Neuronal stem cell (in vitro differentiated cells): Measurements from ENCODE around the gene TBL2.
"Not testable (repeated sequence)": the region's sequence is repeated elsewhere in the genome, so short reads cannot be mapped to it uniquely, and the experiment has no call there.

ENCODE experiments used
- DNase-seq: peaks from one replicate; pipeline ENCODE4 v3.0.0-alpha.2; 2013; ENCODE audit warnings: low spot score
- H2AFZ ChIP-seq: one replicate; pipeline ENCODE4 v1.6.1; 2013; ENCODE audit warnings: mild to moderate bottlenecking, low read length, inconsistent platforms
- H2AK5ac ChIP-seq: 2 replicates; pipeline ENCODE4 v1.6.1; 2013; ENCODE audit warnings: low read depth, mild to moderate bottlenecking, inconsistent platforms, low read length, moderate library complexity, mixed read lengths
- H2BK120ac ChIP-seq: 2 replicates; pipeline ENCODE4 v1.6.1; 2013; ENCODE audit warnings: low read depth, mild to moderate bottlenecking, inconsistent platforms, low read length, moderate library complexity, mixed read lengths
- H2BK12ac ChIP-seq: one replicate; pipeline ENCODE4 v1.6.1; 2013; ENCODE audit warnings: low read length, inconsistent platforms
- H2BK15ac ChIP-seq: 2 replicates; pipeline ENCODE4 v1.6.1; 2013; ENCODE audit warnings: mild to moderate bottlenecking, low read length, inconsistent platforms, mixed read lengths
- H2BK5ac ChIP-seq: one replicate; pipeline ENCODE4 v1.6.1; 2013; ENCODE audit warnings: inconsistent platforms, mild to moderate bottlenecking, low read length, moderate library complexity
- H3K14ac ChIP-seq: one replicate; pipeline ENCODE4 v1.6.1; 2013; ENCODE audit warnings: low read length, inconsistent platforms
- H3K18ac ChIP-seq: 2 replicates; pipeline ENCODE4 v1.6.1; 2013; ENCODE audit warnings: low read length, inconsistent platforms
- H3K23ac ChIP-seq: 2 replicates; pipeline ENCODE4 v1.6.1; 2013; ENCODE audit warnings: low read depth, mild to moderate bottlenecking, mixed read lengths, low read length, inconsistent platforms; ENCODE audit not compliant: poor library complexity
- H3K27ac ChIP-seq: replicated peaks from 3 replicates; pipeline ENCODE4 v1.5.1; 2013; ENCODE audit warnings: low read length, inconsistent platforms
- H3K27me3 ChIP-seq, 3 experiments: 2 replicates each; pipeline ENCODE4 v1.6.1; 2013; ENCODE audit warnings: low read length in 3 of 3, mild to moderate bottlenecking in 2 of 3, inconsistent platforms in 1 of 3, low read depth in 1 of 3, mixed read lengths in 1 of 3, moderate library complexity in 1 of 3; ENCODE audit not compliant: control insufficient read depth in 3 of 3, insufficient read depth in 3 of 3
- H3K36me3 ChIP-seq, 2 donors: replicated peaks in 1 of 2; 2 replicates each; pipeline ENCODE4 v1.6.1; 2013; ENCODE audit warnings: low read length in 2 of 2; ENCODE audit not compliant: control insufficient read depth in 2 of 2, insufficient read depth in 2 of 2
- H3K4ac ChIP-seq: 2 replicates; pipeline ENCODE4 v1.6.1; 2013; ENCODE audit warnings: inconsistent platforms, mild to moderate bottlenecking, low read length, moderate library complexity
- H3K4me1 ChIP-seq, 2 donors: 1 replicate in 1 of 2; 2 replicates in 1 of 2; pipeline ENCODE4 v1.6.1; 2013; ENCODE audit warnings: low read length in 2 of 2, low read depth in 1 of 2; ENCODE audit not compliant: control insufficient read depth in 2 of 2, insufficient read depth in 1 of 2
- H3K4me2 ChIP-seq: one replicate; pipeline ENCODE4 v1.6.1; 2013; ENCODE audit warnings: mild to moderate bottlenecking, low read length, inconsistent platforms; ENCODE audit not compliant: insufficient read depth, poor library complexity, severe bottlenecking
- H3K4me3 ChIP-seq, 2 donors: 2 replicates each; pipeline ENCODE4 v1.5.1; 2013; ENCODE audit warnings: low read length in 2 of 2, mild to moderate bottlenecking in 2 of 2, inconsistent platforms in 1 of 2, moderate library complexity in 1 of 2
- H3K79me1 ChIP-seq: one replicate; pipeline ENCODE4 v1.6.1; 2013; ENCODE audit warnings: low read depth, mild to moderate bottlenecking, inconsistent platforms, low read length, moderate library complexity
- H3K9ac ChIP-seq: one replicate; pipeline ENCODE4 v1.6.1; 2013; ENCODE audit warnings: mild to moderate bottlenecking, low read depth, low read length, inconsistent platforms; ENCODE audit not compliant: poor library complexity
- H3K9me3 ChIP-seq, 2 donors: replicated peaks in 1 of 2; 2 replicates each; pipeline versions ENCODE3 to v1.6.1; 2013; ENCODE audit warnings: low read length in 2 of 2, mild to moderate bottlenecking in 2 of 2, inconsistent platforms in 1 of 2, low read depth in 1 of 2, mixed read lengths in 1 of 2, moderate library complexity in 1 of 2; ENCODE audit not compliant: control insufficient read depth in 2 of 2, insufficient read depth in 1 of 2
- H4K8ac ChIP-seq: one replicate; pipeline ENCODE4 v1.6.1; 2013; ENCODE audit warnings: low read depth, mild to moderate bottlenecking, inconsistent platforms, low read length, moderate library complexity
- H4K91ac ChIP-seq: one replicate; pipeline ENCODE4 v1.6.1; 2013; ENCODE audit warnings: low read length, low read depth, mild to moderate bottlenecking, inconsistent platforms; ENCODE audit not compliant: poor library complexity
- WGBS, 2 donors: extraction: QIAGEN DNeasy Blood & Tissue Kit; methylation state at CpG; one replicate each; pipeline ENCODE4 v1.1.7; 2013; ENCODE audit warnings: missing lambda C conversion rate in 2 of 2, mixed read lengths in 1 of 2; ENCODE audit not compliant: insufficient read length in 2 of 2, insufficient replicate concordance in 1 of 2; ENCODE audit errors: extremely low coverage in 2 of 2; 5-methylcytosine and 5-hydroxymethylcytosine counted together

TBL2 gene

DNA sequence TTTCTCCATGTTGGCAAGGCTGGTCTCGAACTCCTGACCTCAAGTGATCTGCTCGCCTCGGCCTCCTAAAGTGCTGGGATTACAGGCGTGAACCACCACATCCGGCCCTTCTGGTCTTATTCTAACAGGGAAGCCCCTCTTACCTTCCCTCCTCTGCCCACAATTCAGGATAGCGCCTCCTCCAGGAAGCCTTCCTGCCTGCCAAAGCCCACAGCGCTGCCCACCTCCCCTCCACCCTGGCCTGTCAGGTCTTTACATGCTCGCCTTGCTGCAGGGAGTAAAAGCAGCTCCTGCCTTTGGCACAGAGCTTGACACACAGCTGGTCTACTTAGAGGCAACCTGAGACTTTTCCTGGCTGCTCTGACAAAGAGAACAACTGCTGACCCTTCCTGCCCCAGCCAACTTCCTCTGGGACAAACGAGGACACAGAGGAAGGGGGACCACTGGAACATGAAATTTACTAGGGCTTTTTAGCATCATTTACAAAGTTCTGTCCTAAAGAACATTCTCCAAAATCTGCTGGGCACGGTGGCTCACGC, 32.7 kb upstream of the TBL2 start:
- Histone ChIP-seq H3K79me1 (peaks cover 4% of the 10 kb centered on the region), H3K4me2 (no peak overlapping the region), H3K36me3 (no peaks in the 10 kb centered on the region), H2AK5ac (no peak overlapping the region), H2BK120ac (no peak overlapping the region), H3K9me3 (no peaks in the 10 kb centered on the region), H3K27ac (no peak overlapping the region), H3K9ac (no peak overlapping the region), H2BK5ac (no peak overlapping the region), H2AFZ (no peak overlapping the region), H3K4me1 (peaks cover 0 to 2% of the 10 kb centered on the region in 2 donors), H4K91ac (no peak overlapping the region), H4K8ac (no peak overlapping the region), H3K14ac (no peak overlapping the region), H3K23ac (no peak overlapping the region), H3K18ac (no peak overlapping the region), H3K4ac (no peak overlapping the region), H3K4me3 (no peak overlapping the region), H2BK15ac (no peak overlapping the region), H2BK12ac (no peak overlapping the region), H3K27me3 (peaks cover 0 to 19% (median 0%) of the 10 kb centered on the region in 3 experiments)
- DNase-seq = no peak
- WGBS, 2 donors = no CpG with 5 or more reads among the region's 11 CpGs

DNA sequence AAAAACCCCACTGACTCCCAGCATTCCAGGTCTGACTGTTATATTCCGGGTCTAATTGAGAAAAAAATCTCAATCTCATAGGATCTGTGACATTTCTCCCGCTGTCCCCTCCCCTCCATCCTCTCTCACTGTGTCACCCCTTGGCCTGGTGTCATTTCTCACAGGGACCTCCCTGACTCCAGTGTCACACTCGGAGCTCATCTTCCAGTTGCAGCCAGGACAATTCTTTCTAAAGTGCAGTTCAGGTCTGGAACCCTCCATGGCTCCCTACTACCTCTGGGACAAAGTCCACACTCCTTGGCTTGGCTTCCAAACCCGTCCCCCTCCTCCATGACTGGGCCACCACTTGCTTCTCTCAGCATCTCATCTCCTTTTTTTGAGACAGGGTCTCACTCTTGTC, 31.7 kb upstream of the TBL2 start:
- Histone ChIP-seq H3K9me3 (no peaks in the 10 kb centered on the region), H3K27me3 (peaks cover 0 to 27% (median 0%) of the 10 kb centered on the region in 3 experiments), H3K23ac (no peak overlapping the region), H2AFZ (no peak overlapping the region), H2AK5ac (peak overlapping the region; percentile 21), H2BK5ac (no peak overlapping the region), H3K4ac (no peak overlapping the region), H3K4me1 (peaks cover 0 to 2% of the 10 kb centered on the region in 2 donors), H3K4me3 (no peak overlapping the region), H3K18ac (no peak overlapping the region), H3K36me3 (no peaks in the 10 kb centered on the region), H3K14ac (no peak overlapping the region), H2BK120ac (no peak overlapping the region), H4K8ac (no peak overlapping the region), H3K27ac (no peak overlapping the region), H2BK15ac (peak overlapping the region; percentile 37), H3K9ac (no peak overlapping the region), H3K4me2 (no peak overlapping the region), H3K79me1 (peaks cover 4% of the 10 kb centered on the region), H2BK12ac (peak overlapping the region; percentile 4), H4K91ac (no peak overlapping the region)
- no peak for DNase-seq
- no CpG with 5 or more reads among the region's 4 CpGs for WGBS, 2 donors

DNA sequence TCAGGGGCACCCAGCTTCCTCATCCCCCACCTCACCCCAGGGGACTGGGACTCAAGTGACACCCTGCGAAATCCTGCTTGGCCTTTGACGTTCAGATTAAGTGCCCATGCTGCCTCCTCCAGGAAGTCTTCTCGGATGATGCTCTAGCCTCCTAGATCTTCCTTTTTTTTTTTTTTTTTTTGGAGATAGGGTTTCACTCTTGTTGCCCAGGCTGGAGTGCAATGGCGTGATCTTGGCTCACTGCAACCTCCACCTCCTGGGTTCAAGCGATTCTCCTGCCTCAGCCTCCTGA, 29.3 kb upstream of the TBL2 start:
- H2BK12ac ChIP-seq, H4K8ac ChIP-seq, H3K9ac ChIP-seq, H2BK15ac ChIP-seq, H2BK120ac ChIP-seq, H3K14ac ChIP-seq, H3K27ac ChIP-seq, H3K4me3 ChIP-seq, H2AK5ac ChIP-seq, H3K9me3 ChIP-seq, H3K4me1 ChIP-seq, H3K23ac ChIP-seq, H2BK5ac ChIP-seq, H4K91ac ChIP-seq, H3K79me1 ChIP-seq, DNase-seq, H3K36me3 ChIP-seq, H3K4me2 ChIP-seq, H3K4ac ChIP-seq: not testable (repeated sequence)
- Histone ChIP-seq H2AFZ (peak overlapping the region; percentile 90), H3K27me3 (peaks cover 0 to 26% (median 0%) of the 10 kb centered on the region in 3 experiments), H3K18ac (peak overlapping the region; percentile 23)
- no CpG with 5 or more reads among the region's 5 CpGs for WGBS, 2 donors

DNA sequence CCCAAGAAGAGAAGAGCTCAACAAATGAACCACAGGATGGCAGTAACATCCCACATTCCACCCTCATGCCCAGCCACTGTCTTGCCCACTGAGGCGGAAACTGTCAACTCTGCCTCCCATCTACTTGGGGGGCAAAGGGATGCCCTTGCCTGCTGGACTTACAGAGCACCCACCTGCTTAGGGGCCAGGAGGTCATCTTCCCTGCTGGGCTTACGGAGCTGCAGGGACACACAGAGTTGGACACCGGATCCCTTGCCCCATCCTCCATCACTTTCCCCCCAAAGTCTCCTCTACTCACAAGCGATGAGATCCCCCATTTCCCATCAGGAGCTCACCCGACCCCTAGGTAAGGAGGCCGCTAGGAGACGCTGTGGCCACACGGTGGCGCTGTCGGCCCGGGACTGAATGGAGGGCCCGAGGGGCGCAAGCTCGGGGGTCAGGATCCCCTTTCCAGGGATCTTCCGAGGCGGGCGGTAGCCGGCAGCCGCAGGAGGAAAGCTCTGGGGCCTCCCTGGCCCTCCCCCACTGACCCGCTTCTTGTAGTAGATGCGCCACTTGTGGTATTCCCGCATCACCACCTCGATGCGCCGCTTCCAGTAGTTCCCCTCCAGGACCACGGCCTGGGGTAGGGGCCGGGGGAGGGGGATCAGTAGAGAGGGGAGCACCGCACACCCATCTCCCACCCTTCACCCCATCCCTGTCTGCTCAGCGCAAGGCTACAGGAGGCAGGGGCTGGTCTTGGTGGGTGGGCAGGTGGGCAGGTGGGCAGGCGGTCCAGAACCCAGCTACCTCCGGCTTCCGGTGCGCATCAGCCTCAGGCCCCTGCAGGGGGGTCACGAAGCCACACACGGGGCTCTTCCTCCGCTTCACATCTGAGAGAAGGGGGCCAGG, 28.7 kb upstream of the TBL2 start:
- Histone ChIP-seq H3K14ac (peak overlapping the region; percentile 82), H3K4ac (peak overlapping the region; percentile 37), H3K36me3 (no peaks in the 10 kb centered on the region), H3K27ac (no peak overlapping the region), H4K8ac (no peak overlapping the region), H3K4me3 (peak overlapping the region in 1 of 2 donors; percentile 61), H3K18ac (peak overlapping the region; percentile 23), H4K91ac (no peak overlapping the region), H3K4me2 (peak overlapping the region; percentile 58), H2BK5ac (no peak overlapping the region), H2BK120ac (no peak overlapping the region), H2BK12ac (no peak overlapping the region), H3K23ac (peak overlapping the region; percentile 80), H2AFZ (peak overlapping the region; percentile 90), H3K9ac (no peak overlapping the region), H3K79me1 (peaks cover 4% of the 10 kb centered on the region), H3K27me3 (peaks cover 0 to 25% (median 0%) of the 10 kb centered on the region in 3 experiments), H3K4me1 (peaks cover 0 to 4% of the 10 kb centered on the region in 2 donors), H3K9me3 (no peaks in the 10 kb centered on the region), H2BK15ac (peak overlapping the region; percentile 87), H2AK5ac (peak overlapping the region; percentile 97)
- peak; percentile 90 for DNase-seq
- no CpG with 5 or more reads among the region's 36 CpGs for WGBS, 2 donors
